Right lobe of liver (tissue), 4 donors: ENCODE data around the gene CCDC150.

Experiments used
- CTCF ChIP-seq, 4 donors: fragments of 200-600 bp in 3 of 4; fragments of 450-650 bp in 1 of 4; IDR thresholded peaks; one replicate each; pipeline versions ENCODE4 v1.5.1 to v1.8.0; 2016 to 2022; ENCODE audit warnings: antibody characterized with exemption in 4 of 4, mild to moderate bottlenecking in 2 of 4
- POLR2A ChIP-seq: fragments of 450-650 bp; IDR thresholded peaks from one replicate; pipeline ENCODE4 v1.6.1; 2017; ENCODE audit warnings: antibody characterized with exemption, mild to moderate bottlenecking
- donor health status: DM: no; HTN: no; CAD: no.
- donor health status: DM: no; HTN: no; CAD: no.
- donor health status: DM: no; HTN: yes; CAD: no.

GRCh38 chr2:196742216-196742615 is 102.7 kb downstream of the CCDC150 start:
- TF ChIP-seq POLR2A: no peak
- TF ChIP-seq CTCF (IDR thresholded peaks at IDR 0.05): no peak
